HG02571 (cell line): Measurements from ENCODE around the gene TMEM106A.
A peak's percentile ranks its signal among the peaks of the same experiment; 100 is the strongest.
"Not testable (repeated sequence)": the region's sequence is repeated elsewhere in the genome, so short reads cannot be mapped to it uniquely, and the experiment has no call there.

Experiments
- ATAC-seq: cut with Tn5 transposase; IDR thresholded peaks from one replicate; pipeline ENCODE4 v1.9.1; 2021; ENCODE audit warnings: mild to moderate bottlenecking, moderate library complexity; ENCODE audit not compliant: unreplicated experiment

Gene TMEM106A, protein sequence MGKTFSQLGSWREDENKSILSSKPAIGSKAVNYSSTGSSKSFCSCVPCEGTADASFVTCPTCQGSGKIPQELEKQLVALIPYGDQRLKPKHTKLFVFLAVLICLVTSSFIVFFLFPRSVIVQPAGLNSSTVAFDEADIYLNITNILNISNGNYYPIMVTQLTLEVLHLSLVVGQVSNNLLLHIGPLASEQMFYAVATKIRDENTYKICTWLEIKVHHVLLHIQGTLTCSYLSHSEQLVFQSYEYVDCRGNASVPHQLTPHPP

DNA sequence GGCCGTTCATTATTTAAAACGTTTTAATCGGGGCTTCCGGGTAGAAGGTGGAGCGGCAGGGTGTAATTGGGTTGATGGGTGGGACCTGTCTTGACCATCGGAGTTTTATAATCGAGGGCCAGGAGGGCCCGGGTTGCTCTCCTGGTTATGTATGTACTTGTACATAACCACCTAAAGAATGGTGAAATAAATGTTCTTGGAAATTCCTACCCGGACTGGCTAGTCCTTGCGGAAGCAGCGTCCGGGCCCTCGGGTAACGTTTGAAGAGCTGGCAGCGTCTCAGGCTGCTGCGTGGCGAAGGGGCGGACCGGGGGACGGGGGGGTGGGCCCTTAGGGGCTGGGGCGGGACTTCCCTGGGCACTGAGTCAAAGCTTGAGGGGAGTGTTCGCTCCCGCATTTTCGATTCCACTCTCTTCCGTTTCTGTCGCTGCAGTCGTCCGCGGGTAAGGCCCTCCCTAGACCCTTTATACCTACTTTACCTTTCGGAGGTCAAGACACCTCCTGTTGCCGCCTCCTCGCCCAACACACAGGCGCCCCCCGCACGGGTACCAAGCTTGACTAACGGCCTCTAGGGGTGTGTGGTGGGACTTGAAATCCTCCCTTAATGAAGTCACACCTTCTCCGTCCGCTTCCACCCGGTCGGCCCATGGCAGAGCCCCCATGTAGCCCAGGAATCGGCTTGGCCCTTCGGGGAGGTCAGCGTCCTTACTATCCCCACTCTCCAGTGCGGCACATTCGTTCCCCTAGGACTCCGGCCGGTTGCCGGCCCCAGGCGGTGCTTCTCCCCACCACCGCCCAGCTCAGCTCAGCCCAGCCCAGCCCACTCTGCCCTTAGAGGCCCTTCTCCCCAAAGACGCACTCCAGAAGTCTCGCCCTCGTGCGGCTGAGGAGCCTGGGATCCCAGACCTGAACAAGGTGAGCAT is at the start of gene TMEM106A:
TMEM106A (plus strand) TSS at position 396 of the 923 bp plus-strand sequence. CDS start 1,167 bp downstream, outside the sequence.
- peak; percentile 69 for ATAC-seq

DNA sequence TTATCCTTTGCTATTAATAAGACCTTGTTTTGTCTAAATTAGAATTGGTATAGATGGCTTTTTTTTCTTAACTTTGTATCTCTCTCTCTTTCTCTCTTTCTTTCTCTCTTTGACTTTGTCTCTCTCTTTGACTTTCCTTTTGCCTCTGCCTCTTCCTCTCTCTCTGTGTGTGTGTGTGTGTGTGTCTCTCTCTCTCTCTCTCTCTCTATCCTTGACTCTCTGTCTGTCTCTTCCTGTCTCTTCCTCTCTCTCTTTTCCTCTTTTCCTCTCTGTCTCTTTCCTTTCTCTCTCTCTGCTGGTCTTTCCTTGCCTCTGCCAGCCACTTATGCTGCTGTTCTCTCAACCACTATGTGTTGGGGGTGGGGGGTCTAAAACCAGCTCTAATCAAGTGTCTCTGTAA is 45.7 kb upstream of the TMEM106A start:
- ATAC-seq, result not testable (repeated sequence)

DNA sequence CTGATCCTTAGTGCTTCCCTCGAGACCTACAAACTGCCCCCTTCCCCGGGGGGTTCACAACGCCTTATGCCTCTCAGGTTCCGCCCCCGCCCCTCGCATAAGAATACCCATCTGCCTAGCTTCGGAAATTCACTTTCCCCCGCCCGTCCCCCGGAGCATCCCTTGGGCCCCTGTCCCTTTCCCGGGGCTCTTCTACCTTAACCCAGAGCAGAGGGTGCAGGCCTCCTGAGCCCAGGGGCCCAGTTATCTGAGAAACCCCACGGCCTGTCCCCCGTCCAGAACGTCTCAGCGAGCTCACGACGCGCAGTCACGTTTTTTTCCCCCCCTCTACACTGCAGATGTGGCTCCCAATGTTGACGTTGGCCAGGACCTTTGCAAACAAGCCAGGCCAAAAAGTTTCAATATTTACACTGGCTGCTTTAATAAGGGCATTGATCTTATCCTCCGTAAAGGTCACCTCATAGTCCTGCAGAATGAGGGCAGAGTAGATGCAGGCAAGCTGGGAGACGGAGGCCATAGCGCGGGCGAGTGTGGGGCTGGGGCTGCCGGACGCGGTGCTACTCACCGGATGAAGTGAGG is 42.0 kb upstream of the TMEM106A start:
- peak; percentile 18 for ATAC-seq

DNA sequence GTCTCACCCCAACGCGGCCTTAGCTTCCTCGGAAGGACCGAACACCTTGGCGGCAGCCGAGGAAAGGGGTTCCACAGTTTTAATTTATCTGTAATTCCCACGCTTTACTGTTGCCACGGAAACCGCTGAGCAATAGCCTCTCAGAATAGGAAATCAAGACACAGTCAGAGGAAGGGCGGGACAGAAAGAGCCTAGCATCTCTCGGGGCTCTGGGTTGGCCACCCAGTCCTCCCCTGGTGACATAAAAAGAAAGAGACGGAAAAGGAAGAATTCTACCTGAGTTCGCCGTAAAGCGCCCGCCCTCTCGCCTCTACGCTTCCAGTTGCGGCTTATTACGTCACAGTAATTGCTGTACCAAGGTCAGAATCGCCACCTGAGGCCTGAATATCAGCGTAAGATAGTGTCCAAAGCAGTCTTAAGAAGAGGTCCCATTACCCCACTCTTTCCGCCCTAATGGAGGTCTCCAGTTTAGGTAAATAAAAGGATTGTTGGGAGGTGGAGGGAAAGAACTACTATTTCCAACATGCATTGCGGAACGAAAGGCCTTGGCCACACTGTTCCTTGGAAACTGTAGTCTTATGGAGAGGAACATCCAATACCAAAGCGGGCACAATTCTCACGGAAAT is 41.4 kb upstream of the TMEM106A start:
- peak; percentile 68 for ATAC-seq

DNA sequence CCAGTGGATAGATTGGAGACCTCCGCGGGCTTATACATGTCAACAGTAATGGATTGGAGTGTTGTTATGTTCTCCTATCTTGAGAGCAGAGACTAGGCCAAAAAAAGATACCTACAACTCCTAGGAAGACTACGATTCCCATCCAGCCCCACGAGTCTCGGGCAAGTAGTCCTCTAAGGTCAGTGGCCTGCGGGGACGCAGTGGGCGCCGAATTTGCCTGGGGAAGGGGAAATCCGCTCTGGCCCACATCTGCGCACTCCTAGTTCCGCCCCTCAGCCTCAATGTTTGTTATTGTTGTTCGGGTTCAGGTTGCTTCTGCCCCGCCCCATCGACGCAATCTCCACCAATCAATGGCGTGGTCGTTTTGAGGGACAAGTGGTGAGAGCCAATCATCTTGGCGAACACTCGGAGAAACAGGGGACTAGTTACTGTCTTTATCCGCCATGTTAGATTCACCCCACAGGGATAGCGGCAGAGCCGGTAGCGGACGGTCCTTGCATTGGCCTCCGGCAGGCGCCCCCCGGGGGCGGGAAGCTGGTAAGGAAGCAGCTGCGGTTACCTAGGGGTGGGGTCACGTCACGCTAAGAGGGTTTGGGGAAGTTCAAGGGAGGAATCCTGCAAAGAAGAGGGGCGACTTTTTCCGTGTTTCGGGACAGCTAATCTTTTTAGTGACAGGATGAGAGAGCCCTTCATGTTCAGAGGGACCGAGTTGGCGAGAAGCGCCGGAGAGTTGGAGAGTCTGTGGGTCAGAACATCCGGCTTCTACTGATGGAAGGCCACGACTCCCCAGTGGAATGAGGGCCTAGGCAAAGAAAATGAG is 40.7 kb upstream of the TMEM106A start, which contains the start of gene NBR1:
NBR1 (plus strand) TSS at position 449 of the 820 bp plus-strand sequence. CDS start 4,586 bp downstream, outside the sequence.
- peak; percentile 73 for ATAC-seq

DNA sequence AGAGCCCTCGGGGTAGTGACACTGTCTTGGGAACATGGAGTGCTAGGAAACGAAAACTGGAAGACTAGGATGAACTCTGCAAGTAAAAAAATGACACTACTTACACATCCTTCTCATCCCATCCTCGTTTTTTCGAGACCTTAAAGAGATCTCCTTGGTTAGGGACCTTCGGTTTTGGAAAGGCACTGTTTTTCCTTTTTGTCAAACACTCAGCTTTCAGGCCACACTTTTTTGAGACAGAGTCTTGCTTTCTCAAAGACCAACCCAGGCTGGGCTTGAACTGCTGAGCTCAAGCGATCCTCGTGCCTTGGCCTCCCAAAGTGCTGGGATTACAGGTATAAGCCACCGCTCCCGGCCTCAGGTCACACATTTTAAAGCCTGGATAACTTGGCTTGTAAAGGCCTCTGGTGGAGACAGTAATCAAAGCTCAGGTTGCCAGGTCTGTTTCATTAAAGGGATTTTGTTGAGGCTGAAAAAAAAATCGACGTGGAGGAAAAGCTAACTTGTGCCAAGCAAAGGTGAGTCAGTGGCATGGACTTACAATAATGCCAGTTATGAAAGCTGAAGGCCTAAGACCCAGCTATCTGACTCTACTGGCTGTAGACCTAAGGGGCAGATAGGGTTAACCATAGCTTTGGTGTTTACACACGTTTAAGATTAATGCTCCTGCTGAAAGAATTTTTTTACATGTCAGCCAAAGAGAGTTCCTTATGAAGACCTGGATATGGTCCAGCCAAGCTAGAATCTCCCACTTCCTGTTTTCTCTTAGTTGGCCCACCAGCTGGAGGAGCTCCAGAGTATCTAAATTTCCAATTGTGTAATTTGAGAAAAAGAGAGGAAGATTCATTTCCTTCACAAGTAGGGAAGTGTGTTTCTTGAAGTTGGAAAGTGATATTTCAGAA is 39.8 kb upstream of the TMEM106A start:
- no peak for ATAC-seq

DNA sequence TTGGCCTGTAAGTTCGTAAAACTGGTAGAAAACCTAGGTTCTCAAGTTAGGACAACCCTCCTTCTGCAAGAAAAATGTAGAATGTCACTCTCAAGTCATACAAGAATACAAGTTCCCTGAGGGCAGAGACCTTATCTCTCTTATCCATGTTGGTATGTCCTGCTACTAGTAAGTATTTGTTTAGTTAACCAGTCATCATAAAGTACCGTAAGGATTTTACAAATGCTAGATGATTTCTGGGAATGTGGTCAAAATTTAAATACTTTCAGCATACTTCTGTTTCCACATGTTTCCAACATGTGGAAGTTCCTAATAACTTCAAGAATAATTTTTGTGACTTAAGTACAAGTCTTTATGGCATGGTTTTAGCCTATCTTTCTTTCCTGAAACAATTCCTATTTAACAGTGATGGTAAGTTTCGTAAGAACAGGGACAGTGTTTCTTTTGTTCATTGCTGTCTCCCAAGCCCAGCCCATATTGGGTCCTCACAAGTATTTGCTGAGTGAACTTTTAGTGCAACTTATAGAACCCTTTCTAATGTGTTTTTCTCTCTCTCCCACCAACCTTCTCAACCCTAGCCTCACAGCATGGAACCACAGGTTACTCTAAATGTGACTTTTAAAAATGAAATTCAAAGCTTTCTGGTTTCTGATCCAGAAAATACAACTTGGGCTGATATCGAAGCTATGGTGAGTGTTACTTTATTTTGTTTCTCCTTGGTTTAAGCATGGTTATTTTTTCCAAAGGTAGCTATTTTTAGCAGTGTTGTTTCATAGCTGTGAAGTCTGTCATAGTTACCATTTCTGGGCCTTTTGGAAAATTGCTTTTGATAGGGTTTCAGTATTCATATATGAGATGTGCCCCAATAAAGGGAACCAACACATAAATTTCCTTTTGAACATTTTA is 36.2 kb upstream of the TMEM106A start:
- ATAC-seq, result no peak

DNA sequence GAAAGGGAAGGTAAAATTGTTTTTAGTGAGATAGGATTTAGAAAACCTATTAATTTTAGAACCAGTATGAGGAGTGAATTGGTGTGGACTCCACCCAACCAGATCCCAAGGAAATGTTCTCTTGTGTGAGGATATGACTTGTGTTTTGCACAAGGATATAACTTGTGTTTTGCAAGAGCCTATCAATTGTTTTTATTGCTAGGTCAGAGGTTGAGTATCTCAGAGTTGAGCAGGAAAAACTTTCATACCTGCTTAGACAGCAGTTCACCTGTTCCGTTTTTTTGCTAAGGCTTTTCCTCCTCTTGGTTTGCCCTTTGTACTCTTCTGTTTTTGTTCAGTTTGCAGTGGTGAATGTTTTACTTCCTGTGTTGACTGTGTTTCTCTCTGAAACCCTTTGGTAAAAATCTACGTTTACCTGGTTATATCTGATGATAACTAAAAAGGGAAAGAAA is 35.5 kb upstream of the TMEM106A start:
- no peak for ATAC-seq

DNA sequence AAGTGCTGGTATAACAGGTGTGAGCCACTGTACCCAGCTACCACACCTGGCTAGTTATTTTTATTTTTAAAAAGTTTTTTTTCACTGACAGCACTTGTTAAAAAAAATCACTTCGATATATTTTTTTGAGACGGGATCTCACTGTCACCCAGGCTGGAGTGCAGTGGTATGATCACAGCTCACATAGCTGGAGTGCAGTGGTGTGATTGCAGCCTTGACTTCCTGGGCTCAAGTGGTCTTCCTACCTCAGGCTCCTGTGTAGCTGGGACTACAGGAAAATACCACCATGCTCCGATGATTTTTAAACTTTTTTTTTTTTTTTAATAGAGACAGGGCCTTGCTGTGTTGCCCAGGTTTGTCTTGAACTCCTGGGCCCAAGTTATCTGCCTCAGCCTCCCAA is 27.8 kb upstream of the TMEM106A start:
- ATAC-seq, result no peak

DNA sequence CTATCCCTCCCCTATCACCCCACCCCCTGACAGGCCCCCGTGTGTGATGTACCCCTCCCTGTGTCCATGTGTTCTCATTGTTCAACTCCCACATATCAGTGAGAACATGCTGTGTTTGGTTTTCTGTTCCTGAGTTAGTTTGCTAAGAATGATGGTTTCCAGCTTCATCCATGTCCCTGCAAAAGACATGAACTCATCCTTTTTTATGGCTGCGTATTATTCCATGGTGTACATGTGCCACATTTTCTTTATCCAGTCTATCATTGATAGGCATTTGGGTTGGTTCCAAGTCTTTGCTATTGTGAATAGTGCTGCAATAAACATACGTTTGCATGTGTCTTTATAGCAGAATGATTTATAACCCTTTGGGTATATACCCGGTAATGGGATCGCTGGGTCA is 25.0 kb upstream of the TMEM106A start:
- not testable (repeated sequence) for ATAC-seq

DNA sequence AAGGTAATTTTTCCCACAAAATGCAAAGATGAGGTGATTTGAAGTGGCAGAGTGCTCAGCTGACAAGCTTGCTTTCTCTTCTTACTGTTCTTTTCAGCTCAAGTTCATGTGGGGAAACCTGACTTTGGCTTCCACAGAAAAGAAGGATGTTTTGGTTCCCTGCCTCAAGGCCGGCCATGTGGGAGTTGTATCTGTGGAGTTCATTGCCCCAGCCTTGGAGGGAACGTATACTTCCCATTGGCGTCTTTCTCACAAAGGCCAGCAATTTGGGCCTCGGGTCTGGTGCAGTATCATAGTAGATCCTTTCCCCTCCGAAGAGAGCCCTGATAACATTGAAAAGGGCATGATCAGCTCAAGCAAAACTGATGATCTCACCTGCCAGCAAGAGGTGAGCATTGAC is 18.4 kb upstream of the TMEM106A start:
- ATAC-seq, result no peak

DNA sequence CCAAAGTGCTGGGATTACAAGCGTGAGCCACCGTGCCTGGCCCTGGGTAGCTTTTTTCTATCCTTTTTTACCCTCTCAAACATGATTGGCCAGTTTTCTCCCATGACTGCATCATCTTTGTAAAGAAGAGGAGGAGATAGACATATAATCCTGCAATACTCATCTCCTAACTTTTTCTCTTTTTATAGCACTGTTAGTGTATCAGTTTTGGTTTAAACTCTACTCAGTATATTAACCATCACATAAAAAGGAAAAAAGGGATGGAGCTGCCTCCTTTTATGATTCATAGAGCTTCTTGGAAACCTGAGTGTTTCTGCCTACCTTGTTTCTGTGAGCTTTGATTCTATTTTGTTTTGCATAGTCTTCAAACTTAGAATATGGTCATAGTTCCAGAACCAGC is 12.0 kb upstream of the TMEM106A start:
- ATAC-seq, result no peak

DNA sequence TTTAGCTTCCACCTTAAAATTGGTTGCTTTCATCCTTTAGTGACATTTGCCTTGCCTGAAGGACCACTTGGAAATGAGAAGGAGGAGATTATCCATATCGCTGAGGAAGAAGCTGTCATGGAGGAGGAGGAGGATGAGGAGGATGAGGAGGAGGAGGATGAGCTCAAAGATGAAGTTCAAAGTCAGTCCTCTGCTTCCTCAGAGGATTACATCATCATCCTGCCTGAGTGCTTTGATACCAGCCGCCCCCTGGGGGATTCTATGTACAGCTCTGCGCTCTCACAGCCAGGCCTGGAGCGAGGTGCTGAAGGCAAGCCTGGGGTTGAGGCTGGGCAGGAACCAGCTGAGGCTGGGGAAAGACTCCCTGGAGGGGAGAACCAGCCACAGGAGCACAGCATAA is 11.5 kb upstream of the TMEM106A start:
- ATAC-seq, result no peak

DNA sequence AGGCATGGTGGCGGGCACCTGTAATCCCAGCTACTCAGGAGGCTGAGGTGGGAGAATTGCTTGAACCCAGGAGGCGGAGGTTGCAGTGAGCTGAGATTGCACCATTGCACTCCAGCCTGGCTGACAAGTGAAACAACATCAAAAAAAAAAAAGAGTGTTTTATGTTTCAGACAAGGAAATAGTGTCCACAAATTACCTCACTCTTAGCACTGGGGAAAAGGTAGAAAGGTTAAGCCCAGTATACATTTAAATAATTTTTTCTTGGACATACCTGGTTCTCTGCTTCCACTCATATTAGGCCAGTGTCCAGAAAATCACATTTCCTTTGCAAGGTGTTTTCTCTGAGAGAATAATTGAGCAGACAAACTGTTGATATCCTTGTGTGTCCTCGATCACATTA is 8.7 kb upstream of the TMEM106A start:
- not testable (repeated sequence) for ATAC-seq

DNA sequence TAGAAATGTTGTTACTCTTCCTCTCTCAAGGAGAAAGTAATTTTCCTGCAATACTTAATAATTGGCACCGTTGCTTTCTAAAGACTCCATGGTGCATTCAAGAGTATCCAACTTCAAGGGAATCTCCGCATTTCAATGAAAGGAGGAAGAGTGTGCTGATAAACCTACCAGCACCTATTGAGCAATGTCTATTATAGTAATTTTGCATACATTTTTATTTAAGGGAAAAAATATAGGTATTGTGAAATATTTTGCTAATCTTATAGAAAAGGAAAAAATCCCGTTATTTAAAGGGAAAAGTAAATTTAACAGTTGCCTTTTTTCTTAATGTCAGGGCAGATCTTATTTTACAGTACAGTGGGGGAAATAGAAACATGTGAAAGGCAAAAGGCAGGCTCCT is 1.1 kb upstream of the TMEM106A start:
- no peak for ATAC-seq

DNA sequence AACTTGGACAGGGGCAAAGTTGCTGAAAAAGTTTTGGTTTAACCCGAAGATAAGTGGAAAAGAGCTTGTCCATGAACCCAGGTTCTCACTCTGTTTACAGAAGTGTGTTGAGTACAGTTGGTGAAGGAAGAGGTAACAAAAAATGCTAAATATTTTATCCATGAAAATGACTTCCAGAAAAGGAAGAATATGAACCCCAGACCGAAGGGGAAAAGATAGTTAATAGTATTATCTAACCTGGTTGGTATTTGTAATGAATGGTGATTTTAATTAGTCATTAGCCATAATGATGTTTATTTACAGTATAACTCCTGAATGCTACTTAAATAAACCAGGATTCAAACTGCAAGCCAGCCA is 574 bp upstream of the TMEM106A start:
- ATAC-seq, result no peak

DNA sequence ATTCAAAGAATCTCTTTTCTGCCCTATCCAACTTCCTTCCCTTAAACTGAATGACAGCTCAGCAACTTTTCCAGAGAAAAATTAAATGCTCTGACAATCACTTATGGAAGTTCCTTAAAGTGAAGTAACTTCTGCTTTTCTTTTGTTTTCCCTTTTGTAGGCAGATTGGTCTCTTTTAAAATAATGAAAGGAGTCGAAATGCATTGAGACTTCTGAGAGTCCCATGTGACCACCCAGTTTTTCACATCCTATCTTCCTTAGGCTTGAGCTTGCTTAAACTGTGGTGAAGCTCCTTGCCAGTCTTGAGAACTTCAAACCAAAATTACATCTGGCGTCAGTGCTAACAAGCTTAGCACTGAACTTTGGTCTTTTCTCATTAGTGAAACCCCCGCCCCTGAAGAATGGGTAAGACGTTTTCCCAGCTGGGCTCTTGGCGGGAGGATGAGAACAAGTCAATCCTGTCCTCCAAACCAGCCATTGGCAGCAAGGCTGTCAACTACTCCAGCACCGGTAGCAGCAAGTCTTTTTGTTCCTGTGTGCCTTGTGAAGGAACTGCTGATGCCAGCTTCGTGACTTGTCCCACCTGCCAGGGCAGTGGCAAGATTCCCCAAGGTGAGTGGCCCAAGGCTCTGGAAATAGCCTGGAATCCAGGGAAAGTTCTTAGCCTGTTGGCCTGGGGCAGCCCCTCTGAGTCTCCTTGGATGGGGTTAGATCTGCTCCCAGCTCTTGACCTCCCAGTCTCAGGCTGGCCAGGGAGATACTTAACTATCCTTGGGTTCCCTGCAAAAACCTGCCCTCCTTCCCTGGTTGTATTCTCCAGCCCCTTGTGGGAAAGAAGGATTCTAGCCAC is 1.2 kb downstream of the TMEM106A start:
- no peak for ATAC-seq
